Measurements from ENCODE around the gene GTF3C4. TPM values are rescaled to one million over a fixed set of nuclear protein-coding genes. Genes with fewer than 3 reads are reported as not detected.
A peak's percentile ranks its signal among the peaks of the same experiment; 100 is the strongest.

Gene GTF3C4
- 23.1 and 23.2 TPM in 2 replicates for total RNA-seq (2014; rRNA removed; shearing (Covaris generic))

GRCh38 chr9:132670457-132671391, at the start of gene GTF3C4:
TSS of gene GTF3C4 (plus strand) at chr9:132670464. CDS start at chr9:132670599, 135 bp downstream.
- peak; percentile 45 for DNase-seq (ENCODE audit: low read depth)

GRCh38 chr9:132622159-132622558, 48.1 kb upstream of the GTF3C4 start:
- DNase-seq (ENCODE audit: low read depth): peak; percentile 17

GRCh38 chr9:132626285-132626684, 44.0 kb upstream of the GTF3C4 start:
- no peak for DNase-seq (ENCODE audit: low read depth)

GRCh38 chr9:132627106-132627505, 43.2 kb upstream of the GTF3C4 start:
- no peak for DNase-seq (ENCODE audit: low read depth)

- no peak for DNase-seq (ENCODE audit: low read depth)
These were observed 42.7 kb upstream of the GTF3C4 start for GRCh38 chr9:132627594-132627993.

GRCh38 chr9:132628746-132629145, 41.5 kb upstream of the GTF3C4 start:
- no peak for DNase-seq (ENCODE audit: low read depth)

GRCh38 chr9:132630116-132630515, 40.1 kb upstream of the GTF3C4 start:
- DNase-seq (ENCODE audit: low read depth): no peak

- DNase-seq (ENCODE audit: low read depth): no peak
These were observed 39.5 kb upstream of the GTF3C4 start for GRCh38 chr9:132630811-132631210.

GRCh38 chr9:132631280-132631679, 39.0 kb upstream of the GTF3C4 start:
- DNase-seq (ENCODE audit: low read depth): peak; percentile 85

- DNase-seq (ENCODE audit: low read depth): no peak
These were observed 38.6 kb upstream of the GTF3C4 start for GRCh38 chr9:132631685-132632084.

- no peak for DNase-seq (ENCODE audit: low read depth)
These were observed 37.7 kb upstream of the GTF3C4 start for GRCh38 chr9:132632413-132633129.

- no peak for DNase-seq (ENCODE audit: low read depth)
These were observed 35.9 kb upstream of the GTF3C4 start for GRCh38 chr9:132634327-132634726.

- DNase-seq (ENCODE audit: low read depth): no peak
These were observed 32.9 kb upstream of the GTF3C4 start for GRCh38 chr9:132637351-132637750.

- no peak for DNase-seq (ENCODE audit: low read depth)
These were observed 32.5 kb upstream of the GTF3C4 start for GRCh38 chr9:132637801-132638200.

- DNase-seq (ENCODE audit: low read depth): peak; percentile 17
These were observed 32.0 kb upstream of the GTF3C4 start for GRCh38 chr9:132638240-132638639.

GRCh38 chr9:132639322-132639721, 30.9 kb upstream of the GTF3C4 start:
- no peak for DNase-seq (ENCODE audit: low read depth)

- DNase-seq (ENCODE audit: low read depth): no peak
These were observed 29.0 kb upstream of the GTF3C4 start for GRCh38 chr9:132641216-132641615.

- peak; percentile 17 for DNase-seq (ENCODE audit: low read depth)
These were observed 26.0 kb upstream of the GTF3C4 start for GRCh38 chr9:132644251-132644650.

GRCh38 chr9:132645306-132645705, 25.0 kb upstream of the GTF3C4 start:
- DNase-seq (ENCODE audit: low read depth): no peak

GRCh38 chr9:132645711-132646110, 24.6 kb upstream of the GTF3C4 start:
- no peak for DNase-seq (ENCODE audit: low read depth)

- no peak for DNase-seq (ENCODE audit: low read depth)
These were observed 23.5 kb upstream of the GTF3C4 start for GRCh38 chr9:132646726-132647125.

- peak; percentile 98 for DNase-seq (ENCODE audit: low read depth)
These were observed 22.9 kb upstream of the GTF3C4 start for GRCh38 chr9:132647355-132647754.

- peak; percentile 36 for DNase-seq (ENCODE audit: low read depth)
These were observed 22.5 kb upstream of the GTF3C4 start for GRCh38 chr9:132647806-132648205.

All from Daoy (cell line).